Astrocyte of the spinal cord (primary cell): ENCODE data around the gene SYT9.
"Not testable (repeated sequence)": the region's sequence is repeated elsewhere in the genome, so short reads cannot be mapped to it uniquely, and the experiment has no call there.

Experiments used
- DNase-seq: peaks from one replicate; pipeline ENCODE4 v3.0.0; 2011; ENCODE audit warnings: low read depth, low spot score
- H3K4me3 ChIP-seq: 2 replicates; pipeline ENCODE4 v1.5.1; 2011; ENCODE audit warnings: low read depth, mild to moderate bottlenecking, low read length, moderate library complexity
- in situ Hi-C: cut with HindIII; loops from 2 replicates; pipeline ENCODE4 v1.10.0; 2017; ENCODE audit warnings: low sequenced_read_pairs
- TF ChIP-seq, protein P1 (sequence below): IDR thresholded peaks from 2 replicates; pipeline ENCODE4 v1.5.1; 2012; ENCODE audit warnings: low read depth, mild to moderate bottlenecking, low read length, inconsistent platforms

SYT9 gene

GRCh38 chr11:7319501-7319900, 67.8 kb downstream of the SYT9 start:
- TF ChIP-seq, protein P1, sequence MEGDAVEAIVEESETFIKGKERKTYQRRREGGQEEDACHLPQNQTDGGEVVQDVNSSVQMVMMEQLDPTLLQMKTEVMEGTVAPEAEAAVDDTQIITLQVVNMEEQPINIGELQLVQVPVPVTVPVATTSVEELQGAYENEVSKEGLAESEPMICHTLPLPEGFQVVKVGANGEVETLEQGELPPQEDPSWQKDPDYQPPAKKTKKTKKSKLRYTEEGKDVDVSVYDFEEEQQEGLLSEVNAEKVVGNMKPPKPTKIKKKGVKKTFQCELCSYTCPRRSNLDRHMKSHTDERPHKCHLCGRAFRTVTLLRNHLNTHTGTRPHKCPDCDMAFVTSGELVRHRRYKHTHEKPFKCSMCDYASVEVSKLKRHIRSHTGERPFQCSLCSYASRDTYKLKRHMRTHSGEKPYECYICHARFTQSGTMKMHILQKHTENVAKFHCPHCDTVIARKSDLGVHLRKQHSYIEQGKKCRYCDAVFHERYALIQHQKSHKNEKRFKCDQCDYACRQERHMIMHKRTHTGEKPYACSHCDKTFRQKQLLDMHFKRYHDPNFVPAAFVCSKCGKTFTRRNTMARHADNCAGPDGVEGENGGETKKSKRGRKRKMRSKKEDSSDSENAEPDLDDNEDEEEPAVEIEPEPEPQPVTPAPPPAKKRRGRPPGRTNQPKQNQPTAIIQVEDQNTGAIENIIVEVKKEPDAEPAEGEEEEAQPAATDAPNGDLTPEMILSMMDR = no peak
- DNase-seq = no peak
- in situ Hi-C loops = no loop called here
- H3K4me3 ChIP-seq = no peak overlapping the region

- in situ Hi-C loops = no loop called here
- no peak for DNase-seq
- no peak overlapping the region for H3K4me3 ChIP-seq
- TF ChIP-seq, protein P1 = no peak
Measured at GRCh38 chr11:7320306-7320705, 68.6 kb downstream of the SYT9 start.

GRCh38 chr11:7321473-7322450, 70.1 kb downstream of the SYT9 start:
- DNase-seq = no peak
- in situ Hi-C loops = no loop called here
- TF ChIP-seq, protein P1 = no peak
- H3K4me3 ChIP-seq = no peak overlapping the region

GRCh38 chr11:7332451-7332850, 80.7 kb downstream of the SYT9 start:
- in situ Hi-C loops = no loop called here
- H3K4me3 ChIP-seq = no peak overlapping the region
- no peak for DNase-seq
- TF ChIP-seq, protein P1 = no peak

DNA sequence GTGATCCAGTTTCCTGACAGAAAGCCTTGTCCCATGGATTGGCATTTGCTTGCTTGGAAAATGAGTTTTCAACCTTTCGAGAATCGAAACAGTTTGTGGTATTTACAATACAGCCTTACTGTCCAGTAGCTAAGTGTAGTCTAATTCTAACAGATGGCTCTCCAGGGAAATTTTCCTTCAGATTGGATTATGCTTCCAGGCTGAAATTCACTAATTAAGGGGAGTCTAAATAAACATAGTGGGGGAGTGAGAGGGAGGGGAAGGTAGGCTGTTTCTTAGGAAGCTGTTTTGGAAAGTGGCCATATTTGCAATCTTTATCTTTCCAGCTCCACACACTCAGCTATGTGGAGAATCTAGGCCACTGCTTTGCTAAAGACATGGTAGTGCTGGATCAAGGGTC, 81.3 kb downstream of the SYT9 start:
- in situ Hi-C loops = no loop called here
- no peak overlapping the region for H3K4me3 ChIP-seq
- no peak for DNase-seq
- TF ChIP-seq, protein P1 = no peak

- DNase-seq, in situ Hi-C loops, H3K4me3 ChIP-seq: not testable (repeated sequence)
Measured at GRCh38 chr11:7335442-7335841, 83.7 kb downstream of the SYT9 start.

DNA sequence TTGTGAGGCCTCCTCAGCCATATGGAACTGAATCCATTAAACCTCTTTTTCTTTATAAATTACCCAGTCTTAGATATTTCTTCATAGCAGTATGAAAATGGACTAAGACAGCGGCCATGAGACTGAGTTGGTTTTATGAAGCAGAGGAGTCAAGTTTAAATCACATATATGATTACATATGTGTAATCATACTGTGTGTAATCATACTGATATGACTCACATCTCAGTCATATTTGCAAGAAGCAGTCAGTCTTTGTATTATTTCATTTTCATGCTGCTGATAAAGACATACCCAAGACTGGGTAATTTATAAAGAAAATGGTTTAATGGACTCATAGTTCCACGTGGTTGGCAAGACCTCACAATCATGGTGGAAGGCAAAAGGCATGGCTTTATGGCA, 89.8 kb downstream of the SYT9 start:
- H3K4me3 ChIP-seq = no peak overlapping the region
- TF ChIP-seq, protein P1 = no peak
- in situ Hi-C loops = no loop called here
- no peak for DNase-seq
